ENCODE measurements around the gene HDGFL2. TPM values are rescaled to one million over a fixed set of nuclear protein-coding genes. Genes with fewer than 3 reads are reported as not detected.

The HDGFL2 gene
- total and polyA plus RNA-seq, 10 of the 15 experiments (the other 5 are each of a cell fraction or from before 2014, with no cell fraction given), result 0.16 to 56.9 (median 25.3) TPM

DNA sequence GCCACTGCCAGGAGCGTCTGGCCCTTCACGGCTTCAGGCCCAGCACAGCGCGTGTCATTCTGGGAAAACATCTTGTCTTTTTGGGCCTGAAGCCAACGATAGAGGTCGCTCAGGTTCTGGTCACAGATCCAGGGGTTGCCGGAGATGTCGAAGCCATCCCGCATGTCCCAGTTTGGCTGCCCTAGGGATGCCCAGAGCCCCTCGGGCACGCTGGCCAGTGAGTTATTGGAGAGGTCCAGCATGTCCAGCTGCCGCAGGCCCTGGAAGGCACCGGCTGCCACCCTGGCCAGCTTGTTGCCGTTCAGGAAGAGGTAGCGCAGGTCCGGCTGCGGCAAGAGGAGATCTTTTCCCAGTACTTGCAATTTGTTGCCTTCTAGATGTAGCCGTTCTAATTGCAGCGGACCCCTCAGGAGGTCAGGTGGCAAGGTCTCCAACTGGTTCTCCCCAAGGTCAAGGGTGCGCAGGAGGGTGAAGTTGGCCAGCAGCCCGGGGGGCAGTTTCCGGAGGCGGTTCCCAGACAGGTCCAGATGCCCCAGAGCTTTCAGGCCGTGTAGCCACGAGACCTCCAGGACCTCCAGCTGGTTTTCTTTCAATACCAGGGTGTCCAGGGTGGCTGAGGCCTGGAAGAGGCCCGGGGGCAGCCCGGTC is 66.0 kb downstream of the HDGFL2 start (continued):
- TF ChIP-seq, protein P1, sequence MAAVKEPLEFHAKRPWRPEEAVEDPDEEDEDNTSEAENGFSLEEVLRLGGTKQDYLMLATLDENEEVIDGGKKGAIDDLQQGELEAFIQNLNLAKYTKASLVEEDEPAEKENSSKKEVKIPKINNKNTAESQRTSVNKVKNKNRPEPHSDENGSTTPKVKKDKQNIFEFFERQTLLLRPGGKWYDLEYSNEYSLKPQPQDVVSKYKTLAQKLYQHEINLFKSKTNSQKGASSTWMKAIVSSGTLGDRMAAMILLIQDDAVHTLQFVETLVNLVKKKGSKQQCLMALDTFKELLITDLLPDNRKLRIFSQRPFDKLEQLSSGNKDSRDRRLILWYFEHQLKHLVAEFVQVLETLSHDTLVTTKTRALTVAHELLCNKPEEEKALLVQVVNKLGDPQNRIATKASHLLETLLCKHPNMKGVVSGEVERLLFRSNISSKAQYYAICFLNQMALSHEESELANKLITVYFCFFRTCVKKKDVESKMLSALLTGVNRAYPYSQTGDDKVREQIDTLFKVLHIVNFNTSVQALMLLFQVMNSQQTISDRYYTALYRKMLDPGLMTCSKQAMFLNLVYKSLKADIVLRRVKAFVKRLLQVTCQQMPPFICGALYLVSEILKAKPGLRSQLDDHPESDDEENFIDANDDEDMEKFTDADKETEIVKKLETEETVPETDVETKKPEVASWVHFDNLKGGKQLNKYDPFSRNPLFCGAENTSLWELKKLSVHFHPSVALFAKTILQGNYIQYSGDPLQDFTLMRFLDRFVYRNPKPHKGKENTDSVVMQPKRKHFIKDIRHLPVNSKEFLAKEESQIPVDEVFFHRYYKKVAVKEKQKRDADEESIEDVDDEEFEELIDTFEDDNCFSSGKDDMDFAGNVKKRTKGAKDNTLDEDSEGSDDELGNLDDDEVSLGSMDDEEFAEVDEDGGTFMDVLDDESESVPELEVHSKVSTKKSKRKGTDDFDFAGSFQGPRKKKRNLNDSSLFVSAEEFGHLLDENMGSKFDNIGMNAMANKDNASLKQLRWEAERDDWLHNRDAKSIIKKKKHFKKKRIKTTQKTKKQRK (IDR thresholded peaks at IDR 0.05; ENCODE audit: low read depth, low read length), result no peak

DNA sequence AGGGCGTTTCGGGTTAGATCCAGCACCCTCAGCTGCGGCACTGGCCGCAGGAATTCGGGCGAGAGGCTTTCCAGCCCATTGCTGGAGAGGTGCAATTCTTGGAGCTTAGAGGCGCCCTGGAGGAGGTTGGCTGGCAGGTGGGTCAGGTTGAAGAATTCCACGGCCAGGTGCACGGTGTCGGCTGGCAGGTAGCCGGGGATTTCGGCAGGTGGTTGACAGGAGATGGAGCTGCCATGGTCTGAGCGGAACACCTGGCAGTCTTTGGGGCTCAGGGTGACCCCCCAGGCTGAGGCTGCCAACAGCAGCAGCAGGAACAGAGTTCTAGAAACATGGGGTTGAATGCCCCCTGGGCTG is 66.5 kb downstream of the HDGFL2 start:
- Histone ChIP-seq H3K4me1 (ENCODE audit: control insufficient read depth, insufficient read depth, low read length) (peaks cover 12% of the 10 kb centered on the region), H3K79me2 (ENCODE audit: control insufficient read depth, insufficient read depth, low read length) (no peaks in the 10 kb centered on the region), H3K9ac (ENCODE audit: control insufficient read depth, insufficient read depth, low read length) (no peak overlapping the region), H3K27ac (ENCODE audit: control insufficient read depth, insufficient read depth) (no peak overlapping the region), H4K20me1 (ENCODE audit: control insufficient read depth, insufficient read depth) (no peaks in the 10 kb centered on the region), H3K9me3 (replicated peaks; ENCODE audit: control insufficient read depth, insufficient read depth, low read length) (peaks cover 2% of the 10 kb centered on the region; the same call in 2 of the 3 replicates), H3K27me3 (replicated peaks in 1 of 2; ENCODE audit: control insufficient read depth in 2 of 2, insufficient read depth in 2 of 2, low read length in 1 of 2) (no peaks in the 10 kb centered on the region; a peak in 1 of 4 replicates), H3K4me3 (no peak overlapping the region), H3K4me2 (ENCODE audit: control insufficient read depth, insufficient read depth) (no peak overlapping the region), H3K36me3 (ENCODE audit: control insufficient read depth in 2 of 2, insufficient read depth in 2 of 2, low read length in 1 of 2) (no peaks in the 10 kb centered on the region), H2AFZ (ENCODE audit: control insufficient read depth, low read depth, low read length) (no peak overlapping the region)
- FAIRE-seq (no peak), DNase-seq (ENCODE audit: low read depth, low spot score) (no peak), ATAC-seq (no peak)
- TF ChIP-seq RUNX3 (IDR thresholded peaks at IDR 0.05; ENCODE audit: low read length), result no peak
- TF ChIP-seq, protein P2, sequence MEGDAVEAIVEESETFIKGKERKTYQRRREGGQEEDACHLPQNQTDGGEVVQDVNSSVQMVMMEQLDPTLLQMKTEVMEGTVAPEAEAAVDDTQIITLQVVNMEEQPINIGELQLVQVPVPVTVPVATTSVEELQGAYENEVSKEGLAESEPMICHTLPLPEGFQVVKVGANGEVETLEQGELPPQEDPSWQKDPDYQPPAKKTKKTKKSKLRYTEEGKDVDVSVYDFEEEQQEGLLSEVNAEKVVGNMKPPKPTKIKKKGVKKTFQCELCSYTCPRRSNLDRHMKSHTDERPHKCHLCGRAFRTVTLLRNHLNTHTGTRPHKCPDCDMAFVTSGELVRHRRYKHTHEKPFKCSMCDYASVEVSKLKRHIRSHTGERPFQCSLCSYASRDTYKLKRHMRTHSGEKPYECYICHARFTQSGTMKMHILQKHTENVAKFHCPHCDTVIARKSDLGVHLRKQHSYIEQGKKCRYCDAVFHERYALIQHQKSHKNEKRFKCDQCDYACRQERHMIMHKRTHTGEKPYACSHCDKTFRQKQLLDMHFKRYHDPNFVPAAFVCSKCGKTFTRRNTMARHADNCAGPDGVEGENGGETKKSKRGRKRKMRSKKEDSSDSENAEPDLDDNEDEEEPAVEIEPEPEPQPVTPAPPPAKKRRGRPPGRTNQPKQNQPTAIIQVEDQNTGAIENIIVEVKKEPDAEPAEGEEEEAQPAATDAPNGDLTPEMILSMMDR (IDR thresholded peaks at IDR 0.05 in 2 of 3, conservative IDR thresholded peaks at IDR 0.05 in 1 of 3; ENCODE audit: control insufficient read depth in 2 of 3, extremely low read depth in 1 of 3, insufficient read depth in 1 of 3, low read depth in 3 of 3, low read length in 3 of 3), result no peak
- no peak for TF ChIP-seq IRF4 (IDR thresholded peaks at IDR 0.05; ENCODE audit: low read depth, low read length)
- TF ChIP-seq, protein P3, sequence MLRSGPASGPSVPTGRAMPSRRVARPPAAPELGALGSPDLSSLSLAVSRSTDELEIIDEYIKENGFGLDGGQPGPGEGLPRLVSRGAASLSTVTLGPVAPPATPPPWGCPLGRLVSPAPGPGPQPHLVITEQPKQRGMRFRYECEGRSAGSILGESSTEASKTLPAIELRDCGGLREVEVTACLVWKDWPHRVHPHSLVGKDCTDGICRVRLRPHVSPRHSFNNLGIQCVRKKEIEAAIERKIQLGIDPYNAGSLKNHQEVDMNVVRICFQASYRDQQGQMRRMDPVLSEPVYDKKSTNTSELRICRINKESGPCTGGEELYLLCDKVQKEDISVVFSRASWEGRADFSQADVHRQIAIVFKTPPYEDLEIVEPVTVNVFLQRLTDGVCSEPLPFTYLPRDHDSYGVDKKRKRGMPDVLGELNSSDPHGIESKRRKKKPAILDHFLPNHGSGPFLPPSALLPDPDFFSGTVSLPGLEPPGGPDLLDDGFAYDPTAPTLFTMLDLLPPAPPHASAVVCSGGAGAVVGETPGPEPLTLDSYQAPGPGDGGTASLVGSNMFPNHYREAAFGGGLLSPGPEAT (IDR thresholded peaks at IDR 0.05; ENCODE audit: low read depth), result no peak
- TF ChIP-seq ZNF217 (IDR thresholded peaks at IDR 0.05), result no peak
- TF ChIP-seq ZNF207 (IDR thresholded peaks at IDR 0.05; ENCODE audit: borderline replicate concordance), result no peak
- ChIA-PET SMC1A (ENCODE audit: uncharacterized antibody, unreplicated experiment) (interaction anchor here (1.8 kb wide), 1 partner anchor 14 kb away, joined by 4 read pairs; no protein-coding TSS in a partner anchor), POLR2A (no interaction called here), CTCF (interaction anchor here (0.6 to 4.8 kb wide), 4 partner anchors 14 to 94 kb away, joined by 3 to 44 read pairs (median 6); no protein-coding TSS in a partner anchor), RAD21 (ENCODE audit: unreplicated experiment) (no interaction called here)
- 73% methylated on average over 12 of the region's 13 CpGs for WGBS (ENCODE audit: insufficient coverage, insufficient replicate concordance, low lambda C conversion rate, missing lambda C conversion rate)
- intact Hi-C loops (cut with micrococcal nuclease; ENCODE audit: unreplicated experiment), result no loop called here
- in situ Hi-C loops (cut with MboI), result no loop called here
- no TSS peak for BruUV-seq (replicated peaks)

Measured in GM12878 (cell line).